Measurements from ENCODE around the gene ABHD16B. TPM values are rescaled to one million over a fixed set of nuclear protein-coding genes. Genes with fewer than 3 reads are reported as not detected.

Gene ABHD16B
- total and polyA plus RNA-seq, 2 experiments from 2014 or later, result not detected

- Histone ChIP-seq H3K27ac (no peak overlapping the region), H3K36me3 (ENCODE audit: low read depth) (no peaks in the 10 kb centered on the region; the same call in 1 of the 2 replicates), H3F3A (ENCODE audit: insufficient read depth) (no peaks in the 10 kb centered on the region), H3K79me2 (ENCODE audit: insufficient read depth) (peaks cover 90% of the 10 kb centered on the region), H3K9me2 (ENCODE audit: insufficient read depth) (no peaks in the 10 kb centered on the region), H2AFZ (no peak overlapping the region), H4K20me1 (ENCODE audit: insufficient read depth) (no peaks in the 10 kb centered on the region), H3K9ac (no peak overlapping the region), H3K9me3 (ENCODE audit: low read depth) (no peaks in the 10 kb centered on the region), H3K4me1 (ENCODE audit: insufficient read depth) (no peaks in the 10 kb centered on the region), H3K4me2 (ENCODE audit: unreplicated experiment) (no peak overlapping the region), H3K27me3 (replicated peaks; ENCODE audit: insufficient read depth) (no peaks in the 10 kb centered on the region), H3K4me3 (no peak overlapping the region)
- in situ Hi-C loops (cut with MboI), result no loop called here
- no peak for DNase-seq
- TF ChIP-seq EZH2 (IDR thresholded peaks at IDR 0.05; ENCODE audit: insufficient read depth, poor library complexity, severe bottlenecking), result no peak
- no peak for TF ChIP-seq EZH2phosphoT487 (IDR thresholded peaks at IDR 0.05; ENCODE audit: insufficient read depth, low read depth)
- WGBS, 2 experiments (ENCODE audit: low coverage in 1 of 2, low lambda C conversion rate in 2 of 2, missing lambda C conversion rate in 2 of 2), result 79 to 90% methylated on average over 4 to 6 of the region's 6 CpGs
Observed at GRCh38 chr20:63883201-63883593, 21.9 kb downstream of the ABHD16B start.

- no peak for DNase-seq
- no peaks in the 10 kb centered on the region for H3K27me3 ChIP-seq (replicated peaks; ENCODE audit: insufficient read depth)
- H3F3A ChIP-seq (ENCODE audit: insufficient read depth), result 0 out of 2 replicates have a peak, but pooled peaks cover 10% of the 10 kb centered on the region
- TF ChIP-seq EZH2 (IDR thresholded peaks at IDR 0.05; ENCODE audit: insufficient read depth, poor library complexity, severe bottlenecking) (no peak), EZH2phosphoT487 (IDR thresholded peaks at IDR 0.05; ENCODE audit: insufficient read depth, low read depth) (no peak)
- H4K20me1 ChIP-seq (ENCODE audit: insufficient read depth), result no peaks in the 10 kb centered on the region
- H3K9me2 ChIP-seq (ENCODE audit: insufficient read depth), result no peaks in the 10 kb centered on the region
- no peaks in the 10 kb centered on the region for H3K9me3 ChIP-seq (ENCODE audit: low read depth)
- no peak overlapping the region for H3K27ac ChIP-seq
- WGBS, 2 experiments (ENCODE audit: low coverage in 1 of 2, low lambda C conversion rate in 2 of 2, missing lambda C conversion rate in 2 of 2), result 67 to 74% methylated on average over 20 to 21 of the region's 21 CpGs
- H3K9ac ChIP-seq, result no peak overlapping the region
- no peak overlapping the region for H2AFZ ChIP-seq
- peaks cover 10% of the 10 kb centered on the region; the same call in 1 of the 2 replicates for H3K36me3 ChIP-seq (ENCODE audit: low read depth)
- peaks cover under 1% of the 10 kb centered on the region; the same call in 1 of the 2 replicates for H3K4me1 ChIP-seq (ENCODE audit: insufficient read depth)
- in situ Hi-C loops (cut with MboI), result no loop called here
- H3K4me3 ChIP-seq, result no peak overlapping the region
- peaks cover 91% of the 10 kb centered on the region for H3K79me2 ChIP-seq (ENCODE audit: insufficient read depth)
- H3K4me2 ChIP-seq (ENCODE audit: unreplicated experiment), result no peak overlapping the region
Observed at GRCh38 chr20:63884506-63885263, 23.4 kb downstream of the ABHD16B start.

GRCh38 chr20:63885264-63886053 lies 24.2 kb downstream of the ABHD16B start:
- TF ChIP-seq EZH2phosphoT487 (IDR thresholded peaks at IDR 0.05; ENCODE audit: insufficient read depth, low read depth) (no peak), EZH2 (IDR thresholded peaks at IDR 0.05; ENCODE audit: insufficient read depth, poor library complexity, severe bottlenecking) (no peak)
- Histone ChIP-seq H2AFZ (no peak overlapping the region), H3K9me3 (ENCODE audit: low read depth) (no peaks in the 10 kb centered on the region), H3K27ac (no peak overlapping the region), H4K20me1 (ENCODE audit: insufficient read depth) (no peaks in the 10 kb centered on the region), H3F3A (ENCODE audit: insufficient read depth) (peaks cover 16% of the 10 kb centered on the region), H3K9ac (no peak overlapping the region), H3K4me3 (no peak overlapping the region), H3K79me2 (ENCODE audit: insufficient read depth) (peaks cover 95% of the 10 kb centered on the region), H3K36me3 (ENCODE audit: low read depth) (peaks cover 18% of the 10 kb centered on the region), H3K4me2 (ENCODE audit: unreplicated experiment) (no peak overlapping the region), H3K9me2 (ENCODE audit: insufficient read depth) (no peaks in the 10 kb centered on the region), H3K4me1 (ENCODE audit: insufficient read depth) (peaks cover 7% of the 10 kb centered on the region; the same call in 1 of the 2 replicates), H3K27me3 (replicated peaks; ENCODE audit: insufficient read depth) (no peaks in the 10 kb centered on the region)
- DNase-seq, result no peak
- 86 to 91% methylated on average over 26 to 27 of the region's 27 CpGs for WGBS, 2 experiments (ENCODE audit: low coverage in 1 of 2, low lambda C conversion rate in 2 of 2, missing lambda C conversion rate in 2 of 2)
- in situ Hi-C loops (cut with MboI), result no loop called here

- 94 to 97% methylated on average over 11 to 14 of the region's 14 CpGs for WGBS, 2 experiments (ENCODE audit: low coverage in 1 of 2, low lambda C conversion rate in 2 of 2, missing lambda C conversion rate in 2 of 2)
- no peaks in the 10 kb centered on the region for H3K27me3 ChIP-seq (replicated peaks; ENCODE audit: insufficient read depth)
- DNase-seq, result no peak
- peaks cover 7% of the 10 kb centered on the region; the same call in 1 of the 2 replicates for H3K4me1 ChIP-seq (ENCODE audit: insufficient read depth)
- no peaks in the 10 kb centered on the region for H3K9me2 ChIP-seq (ENCODE audit: insufficient read depth)
- no peak overlapping the region for H3K27ac ChIP-seq
- H3K79me2 ChIP-seq (ENCODE audit: insufficient read depth), result peaks cover 94% of the 10 kb centered on the region
- H3K9me3 ChIP-seq (ENCODE audit: low read depth), result no peaks in the 10 kb centered on the region
- H3K4me3 ChIP-seq, result no peak overlapping the region
- TF ChIP-seq EZH2 (IDR thresholded peaks at IDR 0.05; ENCODE audit: insufficient read depth, poor library complexity, severe bottlenecking) (no peak), EZH2phosphoT487 (IDR thresholded peaks at IDR 0.05; ENCODE audit: insufficient read depth, low read depth) (no peak)
- peaks cover 20% of the 10 kb centered on the region for H3F3A ChIP-seq (ENCODE audit: insufficient read depth)
- peaks cover 24% of the 10 kb centered on the region for H3K36me3 ChIP-seq (ENCODE audit: low read depth)
- H3K9ac ChIP-seq, result no peak overlapping the region
- in situ Hi-C loops (cut with MboI), result no loop called here
- H4K20me1 ChIP-seq (ENCODE audit: insufficient read depth), result no peaks in the 10 kb centered on the region
- H2AFZ ChIP-seq, result no peak overlapping the region
- H3K4me2 ChIP-seq (ENCODE audit: unreplicated experiment), result no peak overlapping the region
Observed at GRCh38 chr20:63886054-63886419, 24.7 kb downstream of the ABHD16B start.

Measured in GM23248 (cell line).